KOPT-K1 (cell line): ENCODE data around the gene HACD4.
A peak's percentile ranks its signal among the peaks of the same experiment; 100 is the strongest.

Source experiments
- H3K27ac ChIP-seq: fragments of 200-600 bp; sonication (generic); 2 replicates; pipeline ENCODE4 v1.5.1; 2016; ENCODE audit warnings: antibody characterized with exemption, mild to moderate bottlenecking, low read depth, low read length; ENCODE audit not compliant: poor library complexity, severe bottlenecking
- H3K36me3 ChIP-seq: fragments of 200-600 bp; sonication (generic); 2 replicates; pipeline ENCODE4 v1.5.1; 2017; ENCODE audit warnings: antibody characterized with exemption, mild to moderate bottlenecking, low read length, moderate library complexity; ENCODE audit not compliant: insufficient read depth
- H3K9me3 ChIP-seq: fragments of 200-600 bp; sonication (generic); 2 replicates; pipeline ENCODE4 v1.5.1; 2017; ENCODE audit warnings: antibody characterized with exemption, low read length, mild to moderate bottlenecking; ENCODE audit not compliant: insufficient read depth, poor library complexity, severe bottlenecking

HACD4 gene

GRCh38 chr9:21030389-21031035, 928 bp downstream of the HACD4 start:
- peak overlapping the region; percentile 85 for H3K27ac ChIP-seq
- no peaks in the 10 kb centered on the region for H3K9me3 ChIP-seq
- H3K36me3 ChIP-seq, result peaks cover 27% of the 10 kb centered on the region

DNA sequence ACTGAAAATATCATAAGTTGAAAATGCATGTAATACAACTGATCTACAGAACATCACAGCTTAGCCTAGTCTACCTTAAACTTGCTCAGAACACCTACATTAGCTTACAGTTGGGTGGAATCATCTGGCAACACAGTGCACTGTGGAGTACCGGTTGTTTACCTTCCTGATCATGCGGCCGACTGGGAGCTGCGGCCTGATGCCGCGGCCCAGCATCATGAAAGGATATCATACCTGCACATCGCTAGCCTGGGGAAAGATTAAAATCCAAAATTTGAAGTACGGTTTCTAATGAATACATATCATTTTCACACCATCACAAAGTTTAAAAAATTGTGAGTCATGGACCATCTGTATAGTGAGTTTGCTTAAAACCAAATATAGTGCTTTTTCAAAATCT, 1.8 kb downstream of the HACD4 start:
- peaks cover 36% of the 10 kb centered on the region for H3K36me3 ChIP-seq
- no peaks in the 10 kb centered on the region for H3K9me3 ChIP-seq
- no peak overlapping the region for H3K27ac ChIP-seq

DNA sequence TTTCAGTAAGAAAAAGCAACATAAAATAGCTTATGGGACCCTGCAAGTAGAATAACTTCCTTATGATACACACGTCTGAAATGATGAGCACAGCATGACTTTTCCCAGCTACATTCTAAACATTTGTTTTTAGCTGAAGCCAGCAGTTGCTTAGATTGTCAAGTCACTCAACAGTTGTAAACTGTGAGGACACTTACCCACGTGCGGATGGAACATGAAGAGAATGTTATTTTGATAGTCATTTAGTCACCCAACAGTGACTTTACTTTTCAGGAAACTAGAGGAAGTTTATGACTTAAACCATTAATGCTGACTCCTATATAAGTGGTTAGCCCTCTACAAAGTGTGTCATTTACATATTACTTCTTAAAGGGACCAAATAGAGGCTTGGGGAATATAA, 3.0 kb downstream of the HACD4 start:
- Histone ChIP-seq H3K36me3 (peaks cover 48% of the 10 kb centered on the region), H3K27ac (no peak overlapping the region), H3K9me3 (peaks cover 2% of the 10 kb centered on the region)

- peaks cover 53% of the 10 kb centered on the region for H3K36me3 ChIP-seq
- no peak overlapping the region for H3K27ac ChIP-seq
- peaks cover 7% of the 10 kb centered on the region for H3K9me3 ChIP-seq
Measured at GRCh38 chr9:21027295-21027694, 4.1 kb downstream of the HACD4 start.

DNA sequence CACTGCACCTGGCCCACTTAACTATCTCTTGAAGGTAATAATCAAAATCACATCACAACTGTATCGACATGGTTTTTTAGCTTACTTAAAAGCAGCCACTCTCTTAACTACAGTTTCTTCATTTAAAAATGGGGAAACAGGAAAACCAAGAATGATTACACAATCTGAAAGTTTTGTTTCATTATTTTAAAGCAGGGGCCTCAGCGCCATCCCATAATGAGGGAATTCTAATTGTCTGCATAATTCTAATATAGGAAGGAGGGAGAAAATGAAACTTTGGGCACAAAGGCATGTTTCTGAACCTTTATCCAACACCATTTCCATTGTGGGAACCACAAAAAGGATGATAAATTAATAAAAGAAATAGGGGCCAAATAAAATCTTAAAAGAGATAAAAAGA, 7.6 kb downstream of the HACD4 start:
- Histone ChIP-seq H3K36me3 (peaks cover 64% of the 10 kb centered on the region), H3K9me3 (peaks cover 10% of the 10 kb centered on the region), H3K27ac (no peak overlapping the region)

GRCh38 chr9:21018177-21018576, 13.3 kb downstream of the HACD4 start:
- peaks cover 5% of the 10 kb centered on the region for H3K9me3 ChIP-seq
- H3K27ac ChIP-seq, result no peak overlapping the region
- peaks cover 57% of the 10 kb centered on the region for H3K36me3 ChIP-seq

- no peaks in the 10 kb centered on the region for H3K9me3 ChIP-seq
- no peak overlapping the region for H3K27ac ChIP-seq
- H3K36me3 ChIP-seq, result peaks cover 67% of the 10 kb centered on the region
Measured at GRCh38 chr9:21016701-21017491, 14.5 kb downstream of the HACD4 start.

GRCh38 chr9:21015995-21016394, 15.4 kb downstream of the HACD4 start:
- Histone ChIP-seq H3K36me3 (peaks cover 76% of the 10 kb centered on the region), H3K9me3 (no peaks in the 10 kb centered on the region), H3K27ac (no peak overlapping the region)

DNA sequence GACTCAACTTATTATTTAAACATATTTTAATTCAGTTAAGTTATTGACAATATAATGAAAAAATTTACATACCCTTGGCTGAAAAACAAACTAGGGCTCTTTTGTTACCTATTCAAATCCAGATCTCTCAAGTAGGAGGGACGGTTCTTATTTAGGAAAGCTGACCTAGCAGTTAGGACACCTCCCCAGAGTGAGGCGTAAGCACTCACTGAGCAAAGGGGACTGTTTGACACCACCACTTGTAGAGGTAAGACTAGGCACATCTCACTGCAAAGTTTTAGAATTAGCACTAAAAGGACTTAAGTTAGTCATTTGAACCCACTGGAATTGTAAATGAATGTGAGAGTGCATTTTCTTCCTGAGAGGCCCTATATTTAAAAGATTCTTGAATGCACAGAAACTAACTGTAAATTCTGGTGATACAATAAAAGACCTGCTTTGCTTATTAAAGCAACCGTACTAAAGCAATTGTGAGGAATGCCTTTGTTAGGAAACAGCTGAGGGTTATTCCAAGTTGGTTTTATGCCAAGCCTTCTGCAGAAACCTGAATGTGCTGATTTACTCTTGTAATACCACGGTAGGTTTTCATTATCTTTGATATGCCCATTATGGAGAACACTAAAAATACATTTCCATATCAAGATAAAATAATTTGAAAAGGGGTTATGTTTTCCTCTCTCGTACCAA, 16.2 kb downstream of the HACD4 start:
- Histone ChIP-seq H3K27ac (no peak overlapping the region), H3K36me3 (peaks cover 79% of the 10 kb centered on the region), H3K9me3 (no peaks in the 10 kb centered on the region)

DNA sequence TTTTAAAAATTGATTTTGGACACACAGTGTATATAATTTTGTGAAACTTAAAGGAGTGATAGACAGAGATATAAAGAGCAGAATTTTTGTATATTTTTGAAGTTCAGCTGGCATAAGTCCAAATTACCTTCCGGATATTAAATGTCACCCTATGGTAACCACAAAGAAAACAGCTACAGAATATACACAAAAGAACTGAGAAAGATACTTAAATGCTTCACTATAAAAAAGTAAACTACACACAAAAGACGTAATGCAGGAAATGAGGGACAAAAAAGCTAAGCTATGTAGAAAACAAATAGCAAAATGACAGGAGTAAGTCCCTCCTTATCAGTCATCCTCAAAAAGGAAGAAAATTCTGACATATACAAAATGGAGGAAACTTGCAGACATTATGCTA, 29.4 kb downstream of the HACD4 start:
- Histone ChIP-seq H3K9me3 (peaks cover 9% of the 10 kb centered on the region), H3K36me3 (peaks cover 40% of the 10 kb centered on the region), H3K27ac (peak overlapping the region; percentile 37)

DNA sequence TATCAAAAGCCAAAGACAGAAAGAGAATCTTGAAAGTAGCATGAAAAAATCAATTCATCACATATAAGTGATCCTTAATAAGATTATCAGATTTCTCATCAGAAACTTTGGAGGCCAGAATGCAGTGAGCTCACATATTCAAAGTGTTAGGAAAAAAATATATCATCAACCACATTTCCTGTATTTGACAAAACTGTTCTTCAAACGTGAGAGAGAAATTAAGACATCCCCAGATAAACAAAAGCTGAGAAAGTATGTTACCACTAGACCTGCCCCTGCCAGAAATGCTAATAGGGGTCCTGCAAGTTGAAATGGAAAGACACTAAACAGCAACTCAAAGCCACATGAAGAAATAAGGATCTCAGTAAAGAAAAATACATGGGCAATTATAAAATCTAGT, 29.9 kb downstream of the HACD4 start:
- H3K27ac ChIP-seq, result peak overlapping the region; percentile 37
- peaks cover 39% of the 10 kb centered on the region for H3K36me3 ChIP-seq
- H3K9me3 ChIP-seq, result peaks cover 9% of the 10 kb centered on the region

DNA sequence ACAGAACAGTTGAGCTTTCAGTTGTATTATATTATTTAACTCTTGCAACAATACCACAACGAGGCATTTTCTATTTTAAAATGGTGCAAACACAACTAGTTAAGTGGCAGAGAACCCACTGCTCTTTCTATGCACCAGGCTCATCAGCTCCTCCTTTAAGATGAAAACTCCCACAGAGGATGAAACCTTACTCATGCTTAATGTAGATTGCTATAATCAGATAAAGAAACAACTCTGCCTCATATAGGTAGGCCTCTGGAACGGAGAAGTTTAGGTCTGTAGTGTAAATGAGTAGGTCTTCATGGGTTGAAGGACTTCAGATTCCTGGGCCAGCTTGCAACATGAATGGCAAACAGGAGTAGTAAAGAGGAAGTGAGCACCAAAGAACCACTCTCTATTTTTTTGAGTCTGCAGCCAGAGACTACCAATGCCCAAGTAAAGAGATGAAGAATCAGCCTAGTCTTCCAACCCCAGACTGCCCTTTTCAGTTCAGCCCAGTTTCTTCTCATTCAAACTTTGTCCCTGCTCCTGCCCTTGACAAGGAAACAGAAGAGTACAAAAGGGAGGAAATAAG, 33.9 kb downstream of the HACD4 start:
- Histone ChIP-seq H3K27ac (no peak overlapping the region), H3K9me3 (peaks cover 9% of the 10 kb centered on the region), H3K36me3 (peaks cover 31% of the 10 kb centered on the region)

GRCh38 chr9:20996809-20997208, 34.6 kb downstream of the HACD4 start:
- H3K27ac ChIP-seq, result no peak overlapping the region
- peaks cover 31% of the 10 kb centered on the region for H3K36me3 ChIP-seq
- peaks cover 9% of the 10 kb centered on the region for H3K9me3 ChIP-seq

DNA sequence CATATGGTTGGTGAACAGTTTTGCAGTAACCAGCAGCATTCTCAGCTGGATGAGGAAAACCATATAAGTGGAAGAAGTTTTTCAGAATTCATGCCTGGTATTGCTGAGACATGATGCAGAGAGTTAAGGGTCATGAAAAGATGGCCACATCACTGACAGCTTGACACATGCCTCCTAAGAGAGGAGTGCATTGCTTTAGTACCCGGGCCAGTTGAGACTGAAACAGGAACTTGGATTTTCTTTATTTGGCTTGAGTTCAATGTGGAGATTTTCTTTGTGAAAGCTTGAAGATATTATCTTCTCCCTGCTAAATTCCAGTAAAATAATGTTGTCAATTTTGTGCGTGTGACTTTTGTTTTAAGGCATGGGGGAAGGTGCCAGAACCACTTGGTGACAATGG, 35.8 kb downstream of the HACD4 start:
- Histone ChIP-seq H3K9me3 (no peaks in the 10 kb centered on the region), H3K27ac (no peak overlapping the region), H3K36me3 (peaks cover 27% of the 10 kb centered on the region)

GRCh38 chr9:20994486-20994885, 37.0 kb downstream of the HACD4 start:
- Histone ChIP-seq H3K36me3 (peaks cover 34% of the 10 kb centered on the region), H3K9me3 (no peaks in the 10 kb centered on the region), H3K27ac (no peak overlapping the region)
